Measurements from ENCODE around the gene PIEZO2.

PIEZO2 gene

DNA sequence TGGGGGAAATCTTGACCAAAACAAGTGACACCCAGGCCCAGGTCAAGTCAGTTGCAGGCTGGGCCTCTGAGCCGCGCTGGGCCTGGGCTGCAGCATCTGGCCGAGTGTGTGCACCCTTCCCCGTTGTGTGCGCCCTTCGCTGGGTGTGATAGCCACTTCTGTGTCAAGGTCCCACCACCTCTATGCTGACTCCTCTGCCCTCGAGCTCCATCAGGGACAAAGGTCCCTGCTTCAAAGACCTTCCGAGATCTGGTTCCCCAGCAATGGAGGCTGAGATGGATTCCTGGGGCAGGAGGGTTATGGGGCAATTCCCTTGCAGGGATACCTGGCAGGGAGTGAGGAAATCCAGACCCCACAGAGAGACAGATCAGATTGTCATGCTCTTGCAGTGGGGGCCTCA lies 93.6 kb downstream of the PIEZO2 start:
- no peak for DNase-seq

GRCh38 chr18:11054497-11054896 lies 94.9 kb downstream of the PIEZO2 start:
- DNase-seq = no peak

GRCh38 chr18:11053293-11053692 lies 96.1 kb downstream of the PIEZO2 start:
- DNase-seq = no peak

- DNase-seq = no peak
Observed at GRCh38 chr18:11052800-11053199, 96.6 kb downstream of the PIEZO2 start.

- no peak for DNase-seq
Observed at GRCh38 chr18:11051462-11051861, 97.9 kb downstream of the PIEZO2 start.

DNA sequence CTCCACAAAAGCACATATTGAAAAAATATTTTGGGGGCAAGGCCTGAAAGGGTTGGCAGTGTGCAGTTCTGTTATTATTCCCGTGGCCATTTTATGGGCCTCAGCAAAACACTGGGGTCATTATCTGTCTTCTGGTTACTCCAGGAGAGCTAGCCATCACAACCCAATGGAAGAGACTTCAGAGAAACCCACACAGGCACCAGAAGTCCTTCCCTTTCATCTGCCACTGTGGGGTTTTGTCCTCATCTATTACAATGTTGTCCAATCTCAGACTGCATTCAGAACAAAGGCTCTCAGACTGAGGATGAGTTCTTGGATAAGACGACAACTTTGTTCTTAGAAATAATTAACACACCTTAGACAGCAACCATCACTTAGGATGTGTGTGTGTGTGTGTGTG lies 98.4 kb downstream of the PIEZO2 start:
- no peak for DNase-seq

DNA sequence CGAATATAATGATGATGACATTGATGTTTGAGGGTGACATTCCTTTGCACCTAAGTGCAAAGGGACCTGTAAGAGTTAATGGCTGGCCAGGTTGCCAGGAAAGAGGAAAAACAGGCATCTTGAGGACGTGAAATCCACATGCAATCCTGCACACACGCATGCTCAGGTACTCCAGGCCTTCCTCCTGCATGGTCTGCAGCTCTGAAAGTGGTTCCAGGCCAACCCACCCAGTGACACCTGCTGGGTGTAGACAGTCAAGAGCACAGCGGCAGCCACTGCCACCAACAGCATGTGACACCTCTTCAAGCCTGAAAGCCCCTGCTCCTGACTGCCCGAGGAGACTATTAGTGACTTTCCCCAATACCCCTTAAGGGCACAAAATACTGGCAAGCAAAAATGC lies 101.6 kb downstream of the PIEZO2 start:
- no peak for DNase-seq

DNA sequence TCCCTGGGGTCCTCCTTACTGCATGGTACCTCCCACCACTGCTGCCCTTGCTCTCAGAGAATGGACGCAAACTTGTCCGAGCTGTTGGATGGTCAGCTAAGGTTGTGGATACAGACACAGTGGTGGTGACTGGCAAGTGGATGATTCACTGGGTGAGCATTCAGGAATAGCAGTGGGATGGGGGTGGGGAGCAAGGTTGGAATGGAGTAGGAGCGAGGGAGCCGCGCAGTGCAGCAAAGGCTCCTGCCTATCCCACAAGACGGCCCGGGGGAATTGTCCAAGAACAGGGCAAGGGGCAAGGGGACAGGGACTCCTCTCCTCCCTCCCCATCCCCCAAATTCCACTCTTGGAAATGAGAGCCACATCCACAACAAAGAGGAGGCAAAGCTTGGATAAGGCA lies 102.2 kb downstream of the PIEZO2 start:
- no peak for DNase-seq

GRCh38 chr18:11046140-11046539 lies 103.2 kb downstream of the PIEZO2 start:
- DNase-seq = no peak

GRCh38 chr18:11043694-11044093 lies 105.7 kb downstream of the PIEZO2 start:
- no peak for DNase-seq

- DNase-seq = no peak
Observed at GRCh38 chr18:11042247-11042646, 107.1 kb downstream of the PIEZO2 start.

- DNase-seq = no peak
Observed at GRCh38 chr18:11040823-11041656, 108.3 kb downstream of the PIEZO2 start.

GRCh38 chr18:11040359-11040758 lies 109.0 kb downstream of the PIEZO2 start:
- no peak for DNase-seq

DNA sequence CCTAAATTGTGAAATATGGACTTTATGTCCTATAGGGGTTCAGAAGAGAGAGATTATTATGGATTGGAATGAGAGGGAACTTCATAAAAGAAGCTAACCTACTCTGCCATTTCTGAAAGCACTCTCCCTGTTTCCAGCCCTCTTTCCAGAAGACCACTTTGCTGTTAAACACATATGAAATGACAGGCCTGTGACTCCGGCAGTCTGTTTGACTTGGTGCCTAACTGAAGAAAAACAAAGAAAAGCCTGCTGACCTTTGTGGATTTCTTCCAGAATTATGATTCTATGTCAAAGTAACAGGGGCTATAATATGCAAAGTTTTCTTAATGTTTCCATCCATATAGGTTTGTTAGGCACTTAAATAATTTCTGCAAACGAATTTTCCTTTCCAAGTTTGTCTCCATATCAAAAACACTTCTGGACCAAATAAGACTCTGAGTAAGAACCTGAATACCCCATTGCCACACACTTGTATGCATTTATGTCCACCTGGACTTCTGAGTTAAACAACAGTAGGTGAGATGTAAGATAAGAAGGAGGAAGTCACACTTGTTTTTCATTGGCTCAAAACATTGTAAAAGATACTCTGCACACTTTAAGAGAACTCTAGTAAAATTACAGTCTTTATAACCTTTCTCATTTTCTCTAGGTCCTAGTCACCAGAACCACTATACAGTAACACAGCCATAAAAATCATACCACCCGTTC lies 111.7 kb downstream of the PIEZO2 start:
- no peak for DNase-seq

DNA sequence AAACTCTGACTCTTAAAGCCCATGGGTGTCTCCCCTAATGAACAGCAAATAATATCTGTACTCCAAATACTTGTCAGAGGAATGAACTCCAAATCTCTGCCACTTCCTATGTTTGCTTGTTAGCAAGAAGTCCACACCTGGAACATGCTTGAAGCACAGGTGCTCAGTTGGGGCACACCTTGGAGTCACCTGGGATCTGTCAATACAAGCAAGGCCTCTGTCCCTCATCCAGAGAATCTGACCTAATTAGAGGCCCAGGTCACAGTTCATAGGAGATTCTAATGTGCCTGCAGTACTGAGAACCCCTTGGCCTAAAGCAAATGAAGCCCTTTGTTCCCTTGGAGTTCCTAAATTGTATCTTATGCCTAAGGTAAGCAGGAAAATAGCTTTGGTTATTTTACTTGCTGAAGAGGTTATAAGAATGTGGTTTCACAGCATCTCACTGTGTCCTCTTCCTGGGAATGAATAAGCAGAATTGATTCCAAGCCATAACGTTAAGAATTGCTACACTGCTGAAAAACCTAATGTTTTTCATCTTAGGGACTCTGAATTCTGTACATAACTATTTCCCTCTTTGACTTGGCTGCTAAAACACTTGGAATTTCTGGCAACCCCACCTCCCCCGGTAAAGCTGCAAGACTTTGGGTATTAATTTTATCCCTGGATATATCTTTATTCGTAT lies 113.4 kb downstream of the PIEZO2 start:
- no peak for DNase-seq

- DNase-seq = no peak
Observed at GRCh38 chr18:11035376-11035775, 114.0 kb downstream of the PIEZO2 start.

- DNase-seq = no peak
Observed at GRCh38 chr18:11034884-11035283, 114.5 kb downstream of the PIEZO2 start.

DNA sequence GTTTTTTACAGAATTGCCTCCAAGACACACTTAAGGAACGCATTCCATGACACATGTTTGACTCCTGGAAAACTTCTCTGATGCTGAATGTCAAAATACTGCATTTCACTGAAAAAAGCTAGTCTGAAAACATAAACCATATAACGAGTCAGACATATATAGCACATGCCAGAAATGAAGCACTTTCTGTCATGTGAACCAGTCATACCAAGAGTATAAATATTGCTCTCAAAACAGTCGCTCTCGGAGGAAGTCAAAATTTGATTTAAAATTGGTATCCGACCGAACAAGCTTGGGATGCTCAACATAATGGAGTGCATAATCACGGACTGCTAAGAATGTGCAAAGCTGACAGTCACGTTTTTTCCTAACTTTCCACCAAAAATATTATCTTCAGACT lies 115.9 kb downstream of the PIEZO2 start:
- no peak for DNase-seq

DNA sequence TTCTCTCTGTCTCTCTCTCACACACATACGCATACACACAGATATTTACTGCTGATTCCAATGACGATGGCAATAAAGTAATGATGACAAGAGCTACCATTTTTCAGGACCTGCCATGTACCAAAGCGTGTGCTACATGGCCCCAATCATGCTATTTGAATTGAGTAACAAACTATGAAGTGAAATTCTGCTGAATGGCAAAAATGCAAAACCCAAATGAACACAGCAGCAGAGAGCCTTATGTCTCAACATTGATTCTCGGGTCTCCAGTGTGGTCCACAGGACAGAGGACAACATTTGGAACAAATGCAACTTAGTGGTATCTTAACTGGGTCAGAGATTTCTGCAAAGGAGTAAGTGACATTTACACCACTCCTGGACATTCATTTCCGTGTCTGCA lies 117.4 kb downstream of the PIEZO2 start:
- no peak for DNase-seq

GRCh38 chr18:11029021-11029420 lies 120.3 kb downstream of the PIEZO2 start:
- no peak for DNase-seq

DNA sequence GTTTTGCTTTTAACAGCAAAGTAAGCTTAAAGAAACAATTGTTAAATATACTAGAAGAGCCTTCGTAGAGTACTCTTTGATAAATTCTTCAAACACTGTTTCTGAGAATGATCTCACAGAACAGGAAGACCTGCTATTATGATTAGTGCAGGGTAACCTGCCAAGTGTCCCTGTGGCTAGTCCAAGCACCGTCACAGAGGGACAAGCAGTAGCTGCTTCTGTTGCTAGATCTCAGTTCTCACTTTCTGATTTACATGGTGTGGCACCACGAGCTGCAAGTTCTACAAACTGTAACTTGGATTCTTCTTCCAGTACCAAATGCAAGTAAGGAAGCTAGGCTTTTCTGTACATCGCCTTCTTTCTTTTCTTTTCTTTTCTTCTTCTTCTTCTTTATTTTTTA lies 121.5 kb downstream of the PIEZO2 start:
- DNase-seq = no peak

DNA sequence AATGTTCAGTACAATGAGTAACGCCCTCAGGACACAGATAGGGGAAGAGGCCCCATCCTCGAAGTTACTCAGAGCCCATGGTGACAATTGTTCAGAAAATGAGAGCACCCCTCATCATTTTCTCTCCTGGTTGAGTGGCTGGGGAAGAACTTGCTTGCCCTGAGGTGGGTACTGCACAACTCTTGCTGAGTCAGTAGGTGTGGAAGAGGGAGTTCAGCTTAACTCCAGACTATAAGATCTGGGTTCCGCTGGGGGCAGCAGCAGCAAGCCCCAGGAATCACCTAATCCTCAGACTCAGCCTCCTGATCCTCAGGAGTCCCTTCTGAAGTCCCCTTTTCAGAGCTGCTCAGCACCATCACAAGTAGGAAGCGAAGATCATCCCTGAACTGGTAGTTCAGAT lies 123.7 kb downstream of the PIEZO2 start:
- no peak for DNase-seq

DNA sequence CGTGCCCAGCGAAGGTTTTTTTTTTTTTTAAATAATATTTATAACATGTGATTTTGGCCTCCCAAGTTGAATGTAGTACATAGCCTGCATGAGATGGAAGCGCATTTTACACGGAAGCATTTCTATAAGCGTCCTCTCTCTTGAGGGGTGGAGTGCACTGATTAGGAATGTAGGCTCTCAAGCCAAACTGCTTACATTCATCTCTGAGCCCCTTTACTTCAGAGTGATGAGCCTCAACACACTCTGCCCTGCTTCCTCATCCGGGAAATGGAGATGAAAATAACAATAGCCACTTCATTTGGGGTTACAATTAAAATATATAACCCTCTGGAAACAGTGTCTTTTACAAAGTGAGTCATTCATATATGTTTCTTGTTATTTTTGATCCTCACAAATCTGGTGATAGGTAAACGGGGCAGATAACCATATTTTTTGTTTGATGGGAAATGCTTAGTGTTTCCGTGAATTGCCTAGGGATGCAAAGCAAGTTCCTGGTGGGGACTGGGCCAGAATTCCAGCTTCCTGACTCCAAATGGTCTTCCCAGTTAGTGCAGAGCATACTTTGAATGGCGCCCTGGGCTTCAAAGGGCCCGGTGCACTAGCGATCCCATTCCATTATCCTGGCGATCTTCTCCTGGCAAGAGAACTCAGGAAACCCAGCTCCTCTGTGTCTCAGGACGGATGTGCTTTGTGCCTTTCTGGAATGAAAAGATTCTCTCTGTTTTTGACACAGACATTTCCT lies 124.3 kb downstream of the PIEZO2 start:
- no peak for DNase-seq
